LNCaP clone FGC (cell line): Measurements from ENCODE around the gene DIS3L2.
"Not testable (repeated sequence)": the region's sequence is repeated elsewhere in the genome, so short reads cannot be mapped to it uniquely, and the experiment has no call there.

Source experiments
- DNase-seq: peaks from one replicate; pipeline ENCODE4 v3.0.0-alpha.2; 2011; ENCODE audit warnings: low read depth
- H3K4me3 ChIP-seq: 2 replicates; pipeline ENCODE4 v1.5.1; 2011; ENCODE audit warnings: mild to moderate bottlenecking, low read depth, low read length, control low read depth
- TF ChIP-seq, protein P1 (sequence below): IDR thresholded peaks from 2 replicates; pipeline ENCODE4 v1.5.1; 2012; ENCODE audit warnings: mild to moderate bottlenecking; ENCODE audit not compliant: control insufficient read depth, insufficient read depth; ENCODE audit errors: extremely low read depth

The DIS3L2 gene

GRCh38 chr2:232324778-232325177 is 363.3 kb downstream of the DIS3L2 start:
- TF ChIP-seq, protein P1, sequence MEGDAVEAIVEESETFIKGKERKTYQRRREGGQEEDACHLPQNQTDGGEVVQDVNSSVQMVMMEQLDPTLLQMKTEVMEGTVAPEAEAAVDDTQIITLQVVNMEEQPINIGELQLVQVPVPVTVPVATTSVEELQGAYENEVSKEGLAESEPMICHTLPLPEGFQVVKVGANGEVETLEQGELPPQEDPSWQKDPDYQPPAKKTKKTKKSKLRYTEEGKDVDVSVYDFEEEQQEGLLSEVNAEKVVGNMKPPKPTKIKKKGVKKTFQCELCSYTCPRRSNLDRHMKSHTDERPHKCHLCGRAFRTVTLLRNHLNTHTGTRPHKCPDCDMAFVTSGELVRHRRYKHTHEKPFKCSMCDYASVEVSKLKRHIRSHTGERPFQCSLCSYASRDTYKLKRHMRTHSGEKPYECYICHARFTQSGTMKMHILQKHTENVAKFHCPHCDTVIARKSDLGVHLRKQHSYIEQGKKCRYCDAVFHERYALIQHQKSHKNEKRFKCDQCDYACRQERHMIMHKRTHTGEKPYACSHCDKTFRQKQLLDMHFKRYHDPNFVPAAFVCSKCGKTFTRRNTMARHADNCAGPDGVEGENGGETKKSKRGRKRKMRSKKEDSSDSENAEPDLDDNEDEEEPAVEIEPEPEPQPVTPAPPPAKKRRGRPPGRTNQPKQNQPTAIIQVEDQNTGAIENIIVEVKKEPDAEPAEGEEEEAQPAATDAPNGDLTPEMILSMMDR, result no peak
- H3K4me3 ChIP-seq, result no peak overlapping the region
- no peak for DNase-seq

DNA sequence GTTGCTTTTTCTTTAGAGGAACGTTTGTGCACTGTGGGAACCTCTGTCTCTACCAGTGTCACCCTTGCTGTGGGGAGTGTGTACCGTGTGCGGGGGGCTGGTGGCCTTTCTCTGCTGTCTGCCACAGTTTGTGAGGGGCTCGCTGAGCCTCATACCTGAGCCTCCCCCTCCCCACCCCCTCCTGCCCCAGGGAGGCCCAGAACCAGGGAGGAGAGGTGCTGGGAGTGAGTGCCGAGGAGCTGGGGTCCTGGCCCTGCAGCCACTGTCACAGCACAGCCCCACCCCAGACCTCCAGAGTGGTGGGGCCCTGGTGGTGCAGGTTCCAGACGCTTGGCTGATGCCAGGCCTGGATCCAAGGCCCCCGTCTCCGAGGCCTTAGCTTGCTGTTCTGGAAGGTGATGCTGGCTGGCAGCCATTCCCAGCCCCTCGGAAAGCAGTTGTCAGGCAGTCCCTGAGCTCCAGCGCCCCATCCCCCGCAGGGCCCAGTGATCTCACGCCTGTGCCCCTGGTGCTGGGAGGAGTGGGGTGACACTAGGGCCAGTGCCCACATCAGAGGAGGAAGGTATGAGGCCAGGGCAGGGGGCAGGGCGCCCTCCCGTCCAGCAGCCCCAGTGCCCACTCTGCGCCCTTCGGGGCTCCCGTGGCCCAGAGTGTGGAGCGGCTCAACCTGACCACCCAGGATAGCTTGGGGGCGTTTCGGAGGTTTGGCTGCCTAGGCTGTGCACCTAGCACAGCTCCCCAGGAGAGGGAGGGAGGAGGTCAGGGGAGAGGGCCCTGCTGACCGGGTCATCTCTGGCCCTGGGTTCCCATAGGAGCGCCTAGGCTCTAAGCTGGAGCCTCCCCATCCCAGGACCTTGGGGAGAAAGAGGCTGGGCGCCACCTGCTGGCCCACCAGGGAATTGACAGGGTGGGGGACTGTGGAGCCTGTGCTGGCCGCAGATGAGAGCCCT is 364.1 kb downstream of the DIS3L2 start:
- H3K4me3 ChIP-seq, result no peak overlapping the region
- no peak for DNase-seq
- TF ChIP-seq, protein P1, result peak; percentile 53

GRCh38 chr2:232326274-232327104 is 365.0 kb downstream of the DIS3L2 start:
- not testable (repeated sequence) for H3K4me3 ChIP-seq, DNase-seq

- TF ChIP-seq, protein P1, result peak; percentile 92
- DNase-seq, result peak; percentile 22
- no peak overlapping the region for H3K4me3 ChIP-seq
Observed at GRCh38 chr2:232327105-232328031, 365.9 kb downstream of the DIS3L2 start.

DNA sequence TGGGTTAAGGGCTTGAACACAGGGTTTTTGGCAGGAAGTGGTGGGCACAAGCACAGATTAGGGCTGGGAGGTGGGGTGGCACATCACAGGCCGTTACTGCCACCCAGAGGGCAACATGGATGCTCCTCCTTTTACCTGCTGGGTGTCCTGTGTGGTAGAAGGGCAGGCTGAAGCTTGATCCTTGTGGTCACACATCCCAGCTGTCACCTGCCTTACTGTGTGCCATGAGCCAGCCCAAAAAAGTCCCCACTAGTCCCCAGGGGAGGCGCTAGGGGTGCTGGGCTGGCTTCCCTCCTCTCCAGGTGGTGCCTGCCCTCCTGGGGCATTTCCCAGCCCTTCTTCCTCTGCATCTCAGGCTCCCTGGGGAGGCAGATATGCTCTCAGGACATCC is 366.5 kb downstream of the DIS3L2 start:
- TF ChIP-seq, protein P1, result peak; percentile 30; the same call in 1 of the 2 replicates
- DNase-seq, result no peak

GRCh38 chr2:232328516-232329460 is 367.3 kb downstream of the DIS3L2 start:
- DNase-seq, result no peak
- H3K4me3 ChIP-seq, result no peak overlapping the region
- TF ChIP-seq, protein P1, result no peak

More for the DNA sequence above, 366.5 kb downstream of the DIS3L2 start:
- H3K4me3 ChIP-seq, result no peak overlapping the region
